ENCODE measurements around the gene GATA3. TPM values are rescaled to one million over a fixed set of nuclear protein-coding genes. Genes with fewer than 3 reads are reported as not detected.

GATA3 gene
- total RNA-seq, 1 experiment from 2014 or later, result 5.0 TPM

- peaks cover 69% of the 10 kb centered on the region for H3K27me3 Mint-ChIP-seq (ENCODE audit: unreplicated experiment)
- no TSS peak for BruUV-seq (replicated peaks)
- CTCF ChIA-PET, result no interaction called here
- intact Hi-C loops (cut with micrococcal nuclease; ENCODE audit: unreplicated experiment), result no loop called here
- DNase-seq, result no peak
- H3K4me1 Mint-ChIP-seq (ENCODE audit: low read depth, unreplicated experiment), result peaks cover 25% of the 10 kb centered on the region
- no peaks in the 10 kb centered on the region for H3K36me3 Mint-ChIP-seq (ENCODE audit: insufficient read depth, unreplicated experiment)
- no peak overlapping the region for H3K27ac Mint-ChIP-seq (ENCODE audit: unreplicated experiment)
- H3K9me3 Mint-ChIP-seq (ENCODE audit: low read depth, unreplicated experiment), result no peaks in the 10 kb centered on the region
- TF ChIP-seq CTCF (IDR thresholded peaks at IDR 0.05; ENCODE audit: unreplicated experiment), result no peak
- no peak overlapping the region for H3K4me3 Mint-ChIP-seq (ENCODE audit: low read depth, unreplicated experiment)
Measured at GRCh38 chr10:8036506-8037198, 17.8 kb upstream of the GATA3 start.

- TF ChIP-seq CTCF (IDR thresholded peaks at IDR 0.05; ENCODE audit: unreplicated experiment), result no peak
- CTCF ChIA-PET, result no interaction called here
- Mint-ChIP-seq H3K27me3 (ENCODE audit: unreplicated experiment) (peaks cover 69% of the 10 kb centered on the region), H3K9me3 (ENCODE audit: low read depth, unreplicated experiment) (no peaks in the 10 kb centered on the region), H3K27ac (ENCODE audit: unreplicated experiment) (no peak overlapping the region), H3K4me3 (ENCODE audit: low read depth, unreplicated experiment) (peak overlapping the region; percentile 29), H3K4me1 (ENCODE audit: low read depth, unreplicated experiment) (peaks cover 26% of the 10 kb centered on the region), H3K36me3 (ENCODE audit: insufficient read depth, unreplicated experiment) (no peaks in the 10 kb centered on the region)
- no peak for DNase-seq
- BruUV-seq (replicated peaks), result no TSS peak
- intact Hi-C loops (cut with micrococcal nuclease; ENCODE audit: unreplicated experiment), result no loop called here
Measured at GRCh38 chr10:8037199-8037801, 17.2 kb upstream of the GATA3 start.

- no peak for TF ChIP-seq CTCF (IDR thresholded peaks at IDR 0.05; ENCODE audit: unreplicated experiment)
- CTCF ChIA-PET, result interaction anchor here (0.6 kb wide), 1 partner anchor 344 kb away, joined by 3 read pairs; no protein-coding TSS in a partner anchor
- no peak for DNase-seq
- peaks cover 77% of the 10 kb centered on the region for H3K27me3 Mint-ChIP-seq (ENCODE audit: unreplicated experiment)
- H3K27ac Mint-ChIP-seq (ENCODE audit: unreplicated experiment), result no peak overlapping the region
- intact Hi-C loops (cut with micrococcal nuclease; ENCODE audit: unreplicated experiment), result no loop called here
- no TSS peak for BruUV-seq (replicated peaks)
- peak overlapping the region; percentile 29 for H3K4me3 Mint-ChIP-seq (ENCODE audit: low read depth, unreplicated experiment)
- H3K9me3 Mint-ChIP-seq (ENCODE audit: low read depth, unreplicated experiment), result no peaks in the 10 kb centered on the region
- peaks cover 32% of the 10 kb centered on the region for H3K4me1 Mint-ChIP-seq (ENCODE audit: low read depth, unreplicated experiment)
- no peaks in the 10 kb centered on the region for H3K36me3 Mint-ChIP-seq (ENCODE audit: insufficient read depth, unreplicated experiment)
Measured at GRCh38 chr10:8037941-8038894, 16.3 kb upstream of the GATA3 start.

GRCh38 chr10:8039321-8039881 is 15.1 kb upstream of the GATA3 start:
- Mint-ChIP-seq H3K27ac (ENCODE audit: unreplicated experiment) (no peak overlapping the region), H3K4me3 (ENCODE audit: low read depth, unreplicated experiment) (no peak overlapping the region), H3K9me3 (ENCODE audit: low read depth, unreplicated experiment) (no peaks in the 10 kb centered on the region), H3K4me1 (ENCODE audit: low read depth, unreplicated experiment) (peaks cover 36% of the 10 kb centered on the region), H3K36me3 (ENCODE audit: insufficient read depth, unreplicated experiment) (no peaks in the 10 kb centered on the region), H3K27me3 (ENCODE audit: unreplicated experiment) (peaks cover 89% of the 10 kb centered on the region)
- no peak for TF ChIP-seq CTCF (IDR thresholded peaks at IDR 0.05; ENCODE audit: unreplicated experiment)
- DNase-seq, result no peak
- no TSS peak for BruUV-seq (replicated peaks)
- CTCF ChIA-PET, result no interaction called here
- intact Hi-C loops (cut with micrococcal nuclease; ENCODE audit: unreplicated experiment), result no loop called here
